Kidney (tissue), 14 donors: ENCODE measurements around the gene HOXA7. TPM values are rescaled to one million over a fixed set of nuclear protein-coding genes. Genes with fewer than 3 reads are reported as not detected.
A peak's percentile ranks its signal among the peaks of the same experiment; 100 is the strongest.

Experiments
- DNase-seq, 5 donors: peaks; one replicate each; pipeline ENCODE4 v3.0.0-alpha.2; 2013 to 2020
- FAIRE-seq: peaks from 2 replicates; lab custom pipeline; 2012; peaks lifted over from hg19 to GRCh38; lab: Jason Lieb, UNC
- H3K27ac ChIP-seq, 2 donors: one replicate each; pipeline ENCODE4 v1.7.0; 2013; ENCODE audit warnings: low read depth in 2 of 2, low read length in 2 of 2, inconsistent platforms in 1 of 2
- H3K27me3 ChIP-seq: one replicate; pipeline ENCODE4 v1.7.1; 2013; ENCODE audit warnings: low read length, inconsistent platforms; ENCODE audit not compliant: control insufficient read depth, insufficient read depth
- H3K36me3 ChIP-seq, 3 donors: one replicate each; pipeline versions ENCODE4 v1.7.0 to v1.7.1; 2013; ENCODE audit warnings: low read length in 3 of 3, control low read depth in 1 of 3, inconsistent platforms in 1 of 3; ENCODE audit not compliant: insufficient read depth in 3 of 3, control insufficient read depth in 2 of 3
- H3K4me1 ChIP-seq, 3 donors: one replicate each; pipeline versions ENCODE4 v1.7.0 to v1.7.1; 2013; ENCODE audit warnings: low read length in 3 of 3, inconsistent platforms in 1 of 3, low read depth in 1 of 3; ENCODE audit not compliant: control insufficient read depth in 2 of 3, insufficient read depth in 2 of 3
- H3K4me3 ChIP-seq, 3 donors: one replicate each; pipeline versions ENCODE4 v1.7.0 to v1.8.1; 2013; ENCODE audit warnings: low read length in 3 of 3, control low read depth in 1 of 3, inconsistent platforms in 1 of 3
- H3K9ac ChIP-seq, 3 donors: one replicate each; pipeline versions ENCODE4 v1.7.0 to v1.7.1; 2013; ENCODE audit warnings: low read length in 3 of 3, control low read depth in 1 of 3, inconsistent platforms in 1 of 3
- H3K9me3 ChIP-seq, 3 donors: one replicate each; pipeline versions ENCODE4 v1.7.0 to v1.7.1; 2013; ENCODE audit warnings: low read length in 3 of 3, control low read depth in 1 of 3, inconsistent platforms in 1 of 3; ENCODE audit not compliant: control insufficient read depth in 2 of 3, insufficient read depth in 1 of 3
- intact Hi-C: fragments of 100-400 bp; cut with DNase I; formaldehyde crosslinking; loops from one replicate; pipeline ENCODE4 v1.11.1; 2022
- polyA plus RNA-seq: library from polyadenylated mRNA; stranded (reverse); fragments of 350-450 nt; fragmentation: Illumina TruSeq; extraction: RNeasy Lipid Tissue Mini Kit (QIAGEN cat#74804); gene quantifications from one replicate; pipeline ENCODE4 v1.2.3, GENCODE V29; 2014; ENCODE audit warnings: low read depth, low replicate concordance; ENCODE audit not compliant: insufficient read depth
- total RNA-seq: library from RNA; stranded (reverse); fragmentation: NEBNext Ultra II Directional; extraction: Animal tissue kit (Norgen Biotek cat#: 25700); gene quantifications from one replicate; pipeline ENCODE4 v1.2.1, GENCODE V29; 2021
- TF ChIP-seq, protein P1 (sequence below): IDR thresholded peaks from 3 replicates; pipeline ENCODE4 v1.5.1; 2012; ENCODE audit warnings: mild to moderate bottlenecking, moderate library complexity, borderline replicate concordance; ENCODE audit not compliant: insufficient read depth; ENCODE audit errors: extremely low read depth
- donor health status: control.
- donor health status: control.
- donor health status: control.
- donor health status: control.
- donor health status: control.
- donor health status: DM: yes; HTN: yes; CAD: no.
- donor health status: Normal renal cell carcinoma (clear cell type).

The HOXA7 gene
- total and polyA plus RNA-seq, 2 donors from 2014 or later, result 23.8 to 31.3 TPM

DNA sequence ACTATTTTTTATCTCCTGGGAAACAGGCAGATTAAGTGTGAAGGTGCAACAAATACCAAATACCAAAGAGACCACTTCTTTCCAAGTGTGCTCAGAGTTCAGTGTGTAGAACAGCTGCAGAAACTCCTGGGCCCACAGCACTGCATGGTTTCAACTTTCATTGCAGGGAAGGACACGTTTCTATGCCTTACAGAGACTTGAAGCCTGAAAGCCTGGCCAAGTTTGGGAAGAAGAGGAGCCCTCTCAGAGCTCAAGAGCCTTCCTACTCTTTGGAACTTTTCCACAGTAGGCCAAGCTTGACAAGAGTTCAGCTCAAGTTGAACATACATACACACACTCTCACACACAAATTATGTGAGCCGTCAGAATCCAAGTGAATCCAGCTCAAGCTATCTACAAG is 28.4 kb downstream of the HOXA7 start:
- intact Hi-C loops, result no loop called here
- peak overlapping the region; percentile 10 to 79 for H3K27ac ChIP-seq
- H3K27me3 ChIP-seq, result no peaks in the 10 kb centered on the region
- TF ChIP-seq, protein P1, sequence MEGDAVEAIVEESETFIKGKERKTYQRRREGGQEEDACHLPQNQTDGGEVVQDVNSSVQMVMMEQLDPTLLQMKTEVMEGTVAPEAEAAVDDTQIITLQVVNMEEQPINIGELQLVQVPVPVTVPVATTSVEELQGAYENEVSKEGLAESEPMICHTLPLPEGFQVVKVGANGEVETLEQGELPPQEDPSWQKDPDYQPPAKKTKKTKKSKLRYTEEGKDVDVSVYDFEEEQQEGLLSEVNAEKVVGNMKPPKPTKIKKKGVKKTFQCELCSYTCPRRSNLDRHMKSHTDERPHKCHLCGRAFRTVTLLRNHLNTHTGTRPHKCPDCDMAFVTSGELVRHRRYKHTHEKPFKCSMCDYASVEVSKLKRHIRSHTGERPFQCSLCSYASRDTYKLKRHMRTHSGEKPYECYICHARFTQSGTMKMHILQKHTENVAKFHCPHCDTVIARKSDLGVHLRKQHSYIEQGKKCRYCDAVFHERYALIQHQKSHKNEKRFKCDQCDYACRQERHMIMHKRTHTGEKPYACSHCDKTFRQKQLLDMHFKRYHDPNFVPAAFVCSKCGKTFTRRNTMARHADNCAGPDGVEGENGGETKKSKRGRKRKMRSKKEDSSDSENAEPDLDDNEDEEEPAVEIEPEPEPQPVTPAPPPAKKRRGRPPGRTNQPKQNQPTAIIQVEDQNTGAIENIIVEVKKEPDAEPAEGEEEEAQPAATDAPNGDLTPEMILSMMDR, result no peak
- H3K4me3 ChIP-seq, result no peak overlapping the region
- DNase-seq, result peak in 4 of 5 donors; percentile 61 to 95 (median 76)
- H3K4me1 ChIP-seq, result peaks cover 32 to 36% (median 34%) of the 10 kb centered on the region in 3 donors
- no peaks in the 10 kb centered on the region for H3K9me3 ChIP-seq
- H3K36me3 ChIP-seq, result peaks cover 0 to 2% (median 0%) of the 10 kb centered on the region in 3 donors
- peak overlapping the region in 2 of 3 donors; percentile 5 to 47 for H3K9ac ChIP-seq
- no peak for FAIRE-seq

DNA sequence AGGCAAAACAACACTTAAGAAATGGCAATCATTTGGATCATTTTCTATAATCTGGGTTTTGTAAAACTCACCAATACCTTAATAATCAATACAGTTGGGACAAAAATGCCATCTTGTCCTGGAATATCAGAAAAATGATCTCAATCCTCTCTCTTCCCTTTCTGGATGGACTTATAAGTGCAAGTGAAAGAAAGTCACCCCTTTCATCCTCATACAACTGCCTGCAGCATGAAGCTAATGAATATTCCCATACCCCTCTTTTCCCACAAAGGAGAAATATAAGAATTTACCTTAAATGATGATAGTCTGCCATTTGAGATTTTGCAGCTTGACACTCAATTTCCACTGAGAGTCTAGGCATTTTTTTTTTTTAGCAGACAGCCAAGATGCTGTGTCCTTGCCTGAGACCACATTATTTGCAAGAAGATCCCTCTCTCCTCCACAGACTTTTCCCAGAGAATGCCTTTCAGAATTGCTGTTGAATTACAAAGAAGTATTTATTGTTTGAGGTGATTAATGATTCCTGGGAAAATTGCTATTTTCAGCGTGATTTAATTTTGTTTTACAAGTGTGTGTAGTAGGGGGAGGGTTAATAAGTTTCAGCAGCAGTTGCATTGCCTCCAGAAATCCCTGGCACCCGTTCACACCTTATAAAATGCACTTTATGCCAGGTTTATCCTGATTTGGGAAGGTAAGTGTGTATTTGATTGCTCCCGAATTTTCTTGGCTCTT is 29.7 kb downstream of the HOXA7 start:
- Histone ChIP-seq H3K36me3 (peaks cover 0 to 2% (median 0%) of the 10 kb centered on the region in 3 donors), H3K27me3 (no peaks in the 10 kb centered on the region), H3K4me3 (peak overlapping the region in 1 of 3 donors; percentile 23), H3K9me3 (no peaks in the 10 kb centered on the region), H3K4me1 (peaks cover 29 to 37% (median 32%) of the 10 kb centered on the region in 3 donors), H3K27ac (peak overlapping the region; percentile 47 to 79), H3K9ac (peak overlapping the region in 2 of 3 donors; percentile 10 to 23)
- DNase-seq (peak in 1 of 5 donors; percentile 56), FAIRE-seq (no peak)
- intact Hi-C loops, result no loop called here
- TF ChIP-seq, protein P1, result no peak

DNA sequence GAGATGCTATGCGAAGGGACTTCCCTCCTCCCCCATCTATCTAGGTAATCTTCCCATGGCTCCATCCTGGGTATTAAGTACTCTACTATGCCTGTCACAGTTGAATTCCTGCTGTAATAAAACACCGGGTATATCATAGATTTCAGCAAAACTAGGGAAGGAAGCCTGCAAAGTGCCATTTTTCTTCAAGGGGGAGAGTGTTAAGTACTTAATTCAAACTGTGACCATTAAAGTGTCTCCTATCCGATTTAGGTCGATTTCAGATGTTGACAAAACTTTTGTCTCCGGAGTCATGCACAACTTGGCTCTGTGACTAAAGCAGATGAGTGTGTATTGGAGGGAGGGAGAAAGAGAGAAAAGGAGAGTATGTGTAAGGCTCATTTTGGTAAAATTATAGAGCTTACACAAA is 30.5 kb downstream of the HOXA7 start:
- peaks cover 0 to 2% (median 0%) of the 10 kb centered on the region in 3 donors for H3K36me3 ChIP-seq
- intact Hi-C loops, result no loop called here
- TF ChIP-seq, protein P1, result no peak
- H3K4me3 ChIP-seq, result peak overlapping the region in 1 of 3 donors; percentile 75
- H3K9me3 ChIP-seq, result no peaks in the 10 kb centered on the region
- peak overlapping the region; percentile 88 for H3K27ac ChIP-seq
- H3K4me1 ChIP-seq, result peaks cover 32% of the 10 kb centered on the region in 3 donors
- no peak for FAIRE-seq
- peak overlapping the region in 2 of 3 donors; percentile 20 to 63 for H3K9ac ChIP-seq
- no peaks in the 10 kb centered on the region for H3K27me3 ChIP-seq
- peak in 4 of 5 donors; percentile 60 to 93 (median 76) for DNase-seq
